Ureter (tissue), 1 donor: Measurements from ENCODE around the gene ARMC9. TPM values are rescaled to one million over a fixed set of nuclear protein-coding genes. Genes with fewer than 3 reads are reported as not detected.
A peak's percentile ranks its signal among the peaks of the same experiment; 100 is the strongest.
"Not testable (repeated sequence)": the region's sequence is repeated elsewhere in the genome, so short reads cannot be mapped to it uniquely, and the experiment has no call there.

Experiments used
- DNase-seq: peaks from one replicate; pipeline ENCODE4 v3.0.0-alpha.2; 2020; ENCODE audit warnings: low spot score
- total RNA-seq: library from RNA; stranded (reverse); gene quantifications from one replicate; pipeline ENCODE4 v1.2.4, GENCODE V29; 2023
- donor health status: DM: yes; HTN: yes; CAD: no.

The ARMC9 gene
- total RNA-seq, 1 donor from 2014 or later: 16.0 TPM

GRCh38 chr2:231278868-231279267, 80.4 kb downstream of the ARMC9 start:
- DNase-seq: no peak

- DNase-seq: no peak
Measured at GRCh38 chr2:231280846-231281245, 82.4 kb downstream of the ARMC9 start.

- no peak for DNase-seq
Measured at GRCh38 chr2:231284296-231284695, 85.9 kb downstream of the ARMC9 start.

- DNase-seq: no peak
Measured at GRCh38 chr2:231286964-231287363, 88.5 kb downstream of the ARMC9 start.

- DNase-seq: no peak
Measured at GRCh38 chr2:231287696-231288095, 89.3 kb downstream of the ARMC9 start.

- no peak for DNase-seq
Measured at GRCh38 chr2:231288590-231288989, 90.2 kb downstream of the ARMC9 start.

GRCh38 chr2:231290321-231291015, 92.0 kb downstream of the ARMC9 start:
- DNase-seq: no peak

GRCh38 chr2:231292472-231293134, 94.2 kb downstream of the ARMC9 start:
- no peak for DNase-seq

- DNase-seq: no peak
Measured at GRCh38 chr2:231293163-231293562, 94.7 kb downstream of the ARMC9 start.

GRCh38 chr2:231294116-231294515, 95.7 kb downstream of the ARMC9 start:
- DNase-seq: no peak

GRCh38 chr2:231294571-231295362, 96.3 kb downstream of the ARMC9 start:
- no peak for DNase-seq

- no peak for DNase-seq
Measured at GRCh38 chr2:231295363-231295655, 96.9 kb downstream of the ARMC9 start.

GRCh38 chr2:231296401-231296974, 98.1 kb downstream of the ARMC9 start:
- DNase-seq: no peak

- peak; percentile 58 for DNase-seq
Measured at GRCh38 chr2:231297108-231297908, 98.9 kb downstream of the ARMC9 start.

GRCh38 chr2:231298091-231298490, 99.7 kb downstream of the ARMC9 start:
- no peak for DNase-seq

GRCh38 chr2:231299267-231299666, 100.8 kb downstream of the ARMC9 start:
- DNase-seq: no peak

- DNase-seq: no peak
Measured at GRCh38 chr2:231300020-231300721, 101.7 kb downstream of the ARMC9 start.

GRCh38 chr2:231300722-231301076, 102.3 kb downstream of the ARMC9 start:
- no peak for DNase-seq

GRCh38 chr2:231304259-231304658, 105.8 kb downstream of the ARMC9 start:
- not testable (repeated sequence) for DNase-seq

GRCh38 chr2:231305221-231305620, 106.8 kb downstream of the ARMC9 start:
- no peak for DNase-seq

- no peak for DNase-seq
Measured at GRCh38 chr2:231306791-231307393, 108.5 kb downstream of the ARMC9 start.
